Stimulated activated CD4-positive, alpha-beta T cell treated with anti-CD3 and anti-CD28 coated beads, TNF-alpha, amount 100 ng/mL, for 4 hours (primary cell): Measurements from ENCODE around the gene SLC22A3.
"Not testable (repeated sequence)": the region's sequence is repeated elsewhere in the genome, so short reads cannot be mapped to it uniquely, and the experiment has no call there.

Experiments used
- DNase-seq, 3 experiments: peaks; one replicate each; pipeline ENCODE4 v3.0.0-alpha.2; 2020; ENCODE audit warnings: low read depth in 3 of 3

The SLC22A3 gene

GRCh38 chr6:160373601-160374000 lies 25.4 kb downstream of the SLC22A3 start:
- not testable (repeated sequence) for DNase-seq

GRCh38 chr6:160374836-160375560 lies 26.8 kb downstream of the SLC22A3 start:
- no peak for DNase-seq

GRCh38 chr6:160375561-160375949 lies 27.4 kb downstream of the SLC22A3 start:
- DNase-seq, result no peak

- DNase-seq, result no peak
These were observed 28.3 kb downstream of the SLC22A3 start for GRCh38 chr6:160376445-160376844.

- DNase-seq, result no peak
These were observed 30.0 kb downstream of the SLC22A3 start for GRCh38 chr6:160378218-160378617.

- no peak for DNase-seq
These were observed 30.7 kb downstream of the SLC22A3 start for GRCh38 chr6:160378882-160379281.

- no peak for DNase-seq
These were observed 31.3 kb downstream of the SLC22A3 start for GRCh38 chr6:160379466-160379865.

GRCh38 chr6:160382946-160383345 lies 34.8 kb downstream of the SLC22A3 start:
- DNase-seq, result no peak

- DNase-seq, result no peak
These were observed 38.8 kb downstream of the SLC22A3 start for GRCh38 chr6:160386869-160387530.

GRCh38 chr6:160387916-160388643 lies 39.9 kb downstream of the SLC22A3 start:
- no peak for DNase-seq

GRCh38 chr6:160388922-160389321 lies 40.7 kb downstream of the SLC22A3 start:
- DNase-seq, result no peak

GRCh38 chr6:160391419-160392116 lies 43.4 kb downstream of the SLC22A3 start:
- no peak for DNase-seq

- not testable (repeated sequence) for DNase-seq
These were observed 45.3 kb downstream of the SLC22A3 start for GRCh38 chr6:160393442-160393841.

- no peak for DNase-seq
These were observed 45.9 kb downstream of the SLC22A3 start for GRCh38 chr6:160393891-160394653.

GRCh38 chr6:160394654-160395035 lies 46.5 kb downstream of the SLC22A3 start:
- DNase-seq, result no peak

- DNase-seq, result no peak
These were observed 47.0 kb downstream of the SLC22A3 start for GRCh38 chr6:160395187-160395586.

- DNase-seq, result no peak
These were observed 48.1 kb downstream of the SLC22A3 start for GRCh38 chr6:160396292-160396691.

GRCh38 chr6:160398674-160399271 lies 50.6 kb downstream of the SLC22A3 start:
- no peak for DNase-seq

GRCh38 chr6:160400446-160400845 lies 52.3 kb downstream of the SLC22A3 start:
- no peak for DNase-seq

GRCh38 chr6:160408528-160408927 lies 60.4 kb downstream of the SLC22A3 start:
- no peak for DNase-seq

- DNase-seq, result no peak
These were observed 64.8 kb downstream of the SLC22A3 start for GRCh38 chr6:160412993-160413392.
